H9 (cell line): ENCODE measurements around the gene KRT12. TPM values are rescaled to one million over a fixed set of nuclear protein-coding genes. Genes with fewer than 3 reads are reported as not detected.

Source experiments
- DNase-seq: peaks from one replicate; pipeline ENCODE4 v3.0.0-alpha.2; 2017
- H2AFZ ChIP-seq: one replicate; pipeline ENCODE4 v1.6.1; 2013; ENCODE audit warnings: mild to moderate bottlenecking, low read length, control low read depth, moderate library complexity
- H2AK5ac ChIP-seq: 2 replicates; pipeline ENCODE4 v1.6.1; 2013; ENCODE audit warnings: low read length, control low read depth, mixed read lengths; ENCODE audit not compliant: insufficient read length
- H2BK120ac ChIP-seq: one replicate; pipeline ENCODE4 v1.6.1; 2013; ENCODE audit warnings: low read depth, mild to moderate bottlenecking, low read length, control low read depth, inconsistent platforms; ENCODE audit not compliant: poor library complexity, severe bottlenecking
- H2BK12ac ChIP-seq: 2 replicates; pipeline ENCODE4 v1.6.1; 2013; ENCODE audit warnings: low read length, control low read depth, mixed read lengths, low read depth; ENCODE audit not compliant: insufficient read length
- H2BK15ac ChIP-seq: 2 replicates; pipeline ENCODE4 v1.6.1; 2013; ENCODE audit warnings: low read depth, low read length, control low read depth
- H2BK20ac ChIP-seq: one replicate; pipeline ENCODE4 v1.6.1; 2013; ENCODE audit warnings: low read depth, mild to moderate bottlenecking, low read length, control low read depth, inconsistent platforms; ENCODE audit not compliant: poor library complexity, severe bottlenecking
- H2BK5ac ChIP-seq: 2 replicates; pipeline ENCODE4 v1.6.1; 2013; ENCODE audit warnings: low read length, control low read depth, mixed read lengths; ENCODE audit not compliant: insufficient read length
- H3K14ac ChIP-seq: 2 replicates; pipeline ENCODE4 v1.6.1; 2013; ENCODE audit warnings: low read length, control low read depth; ENCODE audit not compliant: insufficient read depth
- H3K18ac ChIP-seq: 2 replicates; pipeline ENCODE4 v1.6.1; 2013; ENCODE audit warnings: low read depth, mild to moderate bottlenecking, mixed read lengths, low read length, control low read depth; ENCODE audit not compliant: insufficient read length
- H3K23ac ChIP-seq: 2 replicates; pipeline ENCODE4 v1.6.1; 2013; ENCODE audit warnings: low read length, control low read depth, mixed read lengths, low read depth; ENCODE audit not compliant: insufficient read length
- H3K23me2 ChIP-seq: 2 replicates; pipeline ENCODE4 v1.6.1; 2013; ENCODE audit warnings: low read depth, mild to moderate bottlenecking, mixed read lengths, low read length, control low read depth; ENCODE audit not compliant: insufficient read length, poor library complexity, severe bottlenecking
- H3K27ac ChIP-seq: 2 replicates; pipeline ENCODE4 v1.5.1; 2013; ENCODE audit warnings: low read length, control low read depth, mixed read lengths, low read depth; ENCODE audit not compliant: insufficient read length
- H3K27me3 ChIP-seq: 2 replicates; pipeline ENCODE4 v1.6.1; 2013; ENCODE audit warnings: low read length, control low read depth, inconsistent platforms; ENCODE audit not compliant: insufficient read depth
- H3K4ac ChIP-seq: 2 replicates; pipeline ENCODE4 v1.6.1; 2013; ENCODE audit warnings: low read depth, mild to moderate bottlenecking, control low read depth, inconsistent platforms, low read length, moderate library complexity
- H3K4me1 ChIP-seq: 2 replicates; pipeline ENCODE4 v1.6.1; 2013; ENCODE audit warnings: low read length, control low read depth, inconsistent platforms; ENCODE audit not compliant: insufficient read depth
- H3K4me2 ChIP-seq: 2 replicates; pipeline ENCODE4 v1.6.1; 2013; ENCODE audit warnings: low read length, control low read depth, mixed read lengths; ENCODE audit not compliant: insufficient read length, insufficient read depth
- H3K56ac ChIP-seq: 2 replicates; pipeline ENCODE4 v1.6.1; 2013; ENCODE audit warnings: low read depth, mild to moderate bottlenecking, mixed read lengths, low read length, control low read depth; ENCODE audit not compliant: insufficient read length
- H3K79me1 ChIP-seq: 2 replicates; pipeline ENCODE4 v1.6.1; 2013; ENCODE audit warnings: low read depth, mild to moderate bottlenecking, moderate library complexity, low read length, control low read depth, inconsistent platforms; ENCODE audit not compliant: insufficient read depth, poor library complexity, severe bottlenecking
- H3K79me2 ChIP-seq: 2 replicates; pipeline ENCODE4 v1.6.1; 2013; ENCODE audit warnings: low read length, control low read depth, inconsistent platforms; ENCODE audit not compliant: insufficient read depth
- H3K9ac ChIP-seq: 2 replicates; pipeline ENCODE4 v1.6.1; 2013; ENCODE audit warnings: low read length, control low read depth, mixed read lengths; ENCODE audit not compliant: insufficient read length; ENCODE audit errors: extremely low read depth
- H3K9me3 ChIP-seq: one replicate; pipeline ENCODE4 v1.6.1; 2013; ENCODE audit warnings: low read depth, low read length, inconsistent platforms; ENCODE audit not compliant: control insufficient read depth
- H3T11ph ChIP-seq: one replicate; pipeline ENCODE4 v1.6.1; 2013; ENCODE audit warnings: mild to moderate bottlenecking, low read length, control low read depth, inconsistent platforms
- H4K20me1 ChIP-seq: one replicate; pipeline ENCODE4 v1.6.1; 2013; ENCODE audit not compliant: control insufficient read depth, insufficient read length, insufficient read depth
- H4K5ac ChIP-seq: 2 replicates; pipeline ENCODE4 v1.6.1; 2013; ENCODE audit warnings: low read depth, mild to moderate bottlenecking, mixed read lengths, low read length, control low read depth; ENCODE audit not compliant: insufficient read length
- H4K8ac ChIP-seq: replicated peaks from 2 replicates; pipeline ENCODE4 v1.6.1; 2013; ENCODE audit warnings: low read length, control low read depth, mixed read lengths, low read depth; ENCODE audit not compliant: insufficient read length
- H4K91ac ChIP-seq: 2 replicates; pipeline ENCODE4 v1.6.1; 2013; ENCODE audit warnings: low read depth, mild to moderate bottlenecking, moderate library complexity, mixed read lengths, low read length, control low read depth; ENCODE audit not compliant: insufficient read length
- H3K27ac Mint-ChIP-seq, 3 experiments: 2 replicates in 2 of 3; 3 replicates in 1 of 3; pipeline ENCODE4 v1.8.0; 2020 to 2021; ENCODE audit warnings: mixed read lengths in 3 of 3, mild to moderate bottlenecking in 1 of 3, moderate library complexity in 1 of 3
- H3K27me3 Mint-ChIP-seq: 2 replicates; pipeline ENCODE4 v1.8.0; 2021; ENCODE audit warnings: low read depth, mild to moderate bottlenecking, moderate library complexity, mixed read lengths
- H3K36me3 Mint-ChIP-seq, 3 experiments: 2 replicates in 2 of 3; 3 replicates in 1 of 3; pipeline ENCODE4 v1.8.0; 2020 to 2021; ENCODE audit warnings: low read depth in 3 of 3, mixed read lengths in 3 of 3; ENCODE audit not compliant: insufficient read depth in 1 of 3
- H3K4me1 Mint-ChIP-seq, 2 experiments: 2 replicates each; pipeline ENCODE4 v1.8.0; 2020; ENCODE audit warnings: mixed read lengths in 2 of 2
- H3K4me3 Mint-ChIP-seq, 2 experiments: 2 replicates in 1 of 2; 3 replicates in 1 of 2; pipeline ENCODE4 v1.8.0; 2020 to 2021; ENCODE audit warnings: mild to moderate bottlenecking in 2 of 2, mixed read lengths in 2 of 2, moderate library complexity in 1 of 2
- H3K9me3 Mint-ChIP-seq, 2 experiments: 2 replicates in 1 of 2; 3 replicates in 1 of 2; pipeline ENCODE4 v1.8.0; 2020; ENCODE audit warnings: mild to moderate bottlenecking in 2 of 2, mixed read lengths in 2 of 2, moderate library complexity in 1 of 2
- CTCF ChIP-seq: fragments of 200-600 bp; sonication (generic); conservative IDR thresholded peaks from 3 replicates; pipeline ENCODE4 v1.8.0; 2021; ENCODE audit warnings: antibody characterized with exemption, mild to moderate bottlenecking
- WGBS: extraction: QIAGEN DNeasy Blood & Tissue Kit; methylation state at CpG from one replicate; pipeline ENCODE4 v1.1.7; 2013; ENCODE audit warnings: missing lambda C conversion rate, low lambda C conversion rate, mixed read lengths; ENCODE audit not compliant: insufficient read length; ENCODE audit errors: extremely low coverage; 5-methylcytosine and 5-hydroxymethylcytosine counted together
- total RNA-seq: library from RNA; stranded (reverse); gene quantifications from 2 replicates; pipeline ENCODE4 v1.2.1, GENCODE V29; 2021

Gene KRT12
- total RNA-seq, 1 experiment from 2014 or later: not detected

GRCh38 chr17:40813804-40814203 lies 53.2 kb downstream of the KRT12 start:
- no peak overlapping the region for H2BK12ac ChIP-seq
- no peak overlapping the region for H3K23ac ChIP-seq
- no peak overlapping the region for H3K18ac ChIP-seq
- no peaks in the 10 kb centered on the region for H3K79me2 ChIP-seq
- H2BK120ac ChIP-seq: no peak overlapping the region
- no peak overlapping the region for H2BK5ac ChIP-seq
- no peaks in the 10 kb centered on the region for H3K4me1 Mint-ChIP-seq
- no peak overlapping the region for H2AK5ac ChIP-seq
- peaks cover 0 to 10% (median 8%) of the 10 kb centered on the region in 3 experiments; a peak in 5 of 7 replicates for H3K36me3 Mint-ChIP-seq
- no peak overlapping the region for H3K27ac ChIP-seq
- H3K4ac ChIP-seq: no peak overlapping the region
- H3K4me3 Mint-ChIP-seq: no peak overlapping the region
- H2AFZ ChIP-seq: no peak overlapping the region
- H3K79me1 ChIP-seq: no peaks in the 10 kb centered on the region
- no peak overlapping the region for H4K5ac ChIP-seq
- H4K8ac ChIP-seq: no peak overlapping the region
- no peak overlapping the region for H3K4me2 ChIP-seq
- H3K56ac ChIP-seq: no peak overlapping the region
- H3K14ac ChIP-seq: no peak overlapping the region
- no peaks in the 10 kb centered on the region for H4K20me1 ChIP-seq
- no peak overlapping the region for H4K91ac ChIP-seq
- no peak overlapping the region for H3T11ph ChIP-seq
- H3K9me3 ChIP-seq: no peaks in the 10 kb centered on the region
- H3K9ac ChIP-seq: no peak overlapping the region
- H2BK15ac ChIP-seq: no peak overlapping the region
- peaks cover 3% of the 10 kb centered on the region for H3K23me2 ChIP-seq
- H3K27me3 Mint-ChIP-seq: peaks cover 78% of the 10 kb centered on the region
- H3K9me3 Mint-ChIP-seq: no peaks in the 10 kb centered on the region
- no peak overlapping the region for H3K27ac Mint-ChIP-seq
- H2BK20ac ChIP-seq: no peak overlapping the region
- WGBS: no CpG with 5 or more reads among the region's 4 CpGs
- DNase-seq: no peak
- no peaks in the 10 kb centered on the region for H3K4me1 ChIP-seq
- TF ChIP-seq CTCF: no peak
- H3K27me3 ChIP-seq: peaks cover 1% of the 10 kb centered on the region; the same call in 1 of the 2 replicates
